CD14-positive monocyte (primary cell): ENCODE measurements around the gene STK11IP. TPM values are rescaled to one million over a fixed set of nuclear protein-coding genes. Genes with fewer than 3 reads are reported as not detected.

Experiments
- DNase-seq, 3 donors: peaks; one replicate each; pipeline ENCODE4 v3.0.0-alpha.2; 2011 to 2022
- H2AFZ ChIP-seq: 2 replicates; pipeline ENCODE4 v1.6.0; 2012; ENCODE audit warnings: mild to moderate bottlenecking, low read depth, low read length, inconsistent platforms; ENCODE audit not compliant: insufficient read depth, poor library complexity, severe bottlenecking
- H3K27ac ChIP-seq, 2 donors: 1 replicate in 1 of 2; 2 replicates in 1 of 2; pipeline ENCODE4 v1.5.1; 2012 to 2013; ENCODE audit warnings: low read length in 2 of 2, control low read depth in 1 of 2, inconsistent platforms in 1 of 2, low read depth in 1 of 2, mild to moderate bottlenecking in 1 of 2
- H3K27me3 ChIP-seq, 2 donors: one replicate each; pipeline versions ENCODE4 v1.6.0 to v1.6.1; 2011 to 2013; ENCODE audit warnings: low read length in 2 of 2; ENCODE audit not compliant: control insufficient read depth in 2 of 2, insufficient read depth in 2 of 2
- H3K36me3 ChIP-seq, 2 donors: replicated peaks in 1 of 2; 1 replicate in 1 of 2; 2 replicates in 1 of 2; pipeline versions ENCODE4 v1.5.1 to v1.6.1; 2012 to 2013; ENCODE audit warnings: low read length in 2 of 2, control low read depth in 1 of 2, inconsistent platforms in 1 of 2, mild to moderate bottlenecking in 1 of 2; ENCODE audit not compliant: insufficient read depth in 2 of 2, control insufficient read depth in 1 of 2
- H3K4me1 ChIP-seq, 2 donors: 1 replicate in 1 of 2; 2 replicates in 1 of 2; pipeline versions ENCODE4 v1.5.1 to v1.6.1; 2012 to 2013; ENCODE audit warnings: low read length in 2 of 2, control low read depth in 1 of 2, inconsistent platforms in 1 of 2, mild to moderate bottlenecking in 1 of 2, moderate library complexity in 1 of 2; ENCODE audit not compliant: insufficient read depth in 2 of 2, control insufficient read depth in 1 of 2
- H3K4me2 ChIP-seq: replicated peaks from 2 replicates; pipeline ENCODE3; 2012; ENCODE audit warnings: low read length, moderate library complexity, mild to moderate bottlenecking; ENCODE audit not compliant: poor library complexity, severe bottlenecking; ENCODE audit errors: extremely low read depth
- H3K4me3 ChIP-seq, 3 experiments: fragments of 200-600 bp in 1 of 3; sonication (generic) in 1 of 3; replicated peaks in 1 of 3; 1 replicate in 2 of 3; 2 replicates in 1 of 3; pipeline ENCODE4 v1.5.1; 2011 to 2013; ENCODE audit warnings: low read length in 3 of 3, mild to moderate bottlenecking in 3 of 3, control low read depth in 2 of 3, low read depth in 2 of 3, inconsistent platforms in 1 of 3, moderate library complexity in 1 of 3
- H3K79me2 ChIP-seq: 2 replicates; pipeline ENCODE4 v1.6.0; 2012; ENCODE audit warnings: mild to moderate bottlenecking, control low read depth, inconsistent platforms, low read length, moderate library complexity; ENCODE audit not compliant: insufficient read depth
- H3K9ac ChIP-seq: 2 replicates; pipeline ENCODE4 v1.6.0; 2017; ENCODE audit warnings: low read length, mild to moderate bottlenecking; ENCODE audit not compliant: insufficient read depth, poor library complexity, severe bottlenecking
- H3K9me3 ChIP-seq, 2 donors: replicated peaks in 1 of 2; 1 replicate in 1 of 2; 2 replicates in 1 of 2; pipeline versions ENCODE4 v1.5.1 to v1.6.1; 2012 to 2013; ENCODE audit warnings: low read length in 2 of 2, control low read depth in 1 of 2; ENCODE audit not compliant: control insufficient read depth in 1 of 2, insufficient read depth in 1 of 2
- H4K20me1 ChIP-seq: 2 replicates; pipeline ENCODE4 v1.6.0; 2012; ENCODE audit warnings: mild to moderate bottlenecking, low read length, control low read depth, moderate library complexity; ENCODE audit not compliant: insufficient read depth
- H3K27ac Mint-ChIP-seq, 7 donors: one replicate each; pipeline ENCODE4 v1.8.0; 2020; ENCODE audit warnings: mild to moderate bottlenecking in 7 of 7, mixed read lengths in 7 of 7, moderate library complexity in 6 of 7, inconsistent platforms in 2 of 7
- H3K27me3 Mint-ChIP-seq, 3 donors: one replicate each; pipeline ENCODE4 v1.8.0; 2021 to 2022; ENCODE audit warnings: low read depth in 3 of 3, mild to moderate bottlenecking in 3 of 3, mixed read lengths in 3 of 3, moderate library complexity in 3 of 3, inconsistent platforms in 1 of 3
- H3K36me3 Mint-ChIP-seq, 2 donors: one replicate each; pipeline ENCODE4 v1.8.0; 2020; ENCODE audit warnings: mixed read lengths in 2 of 2, inconsistent platforms in 1 of 2, mild to moderate bottlenecking in 1 of 2
- H3K4me1 Mint-ChIP-seq: one replicate; pipeline ENCODE4 v1.8.0; 2020; ENCODE audit warnings: mild to moderate bottlenecking, mixed read lengths
- H3K4me3 Mint-ChIP-seq, 2 donors: one replicate each; pipeline ENCODE4 v1.8.0; 2020; ENCODE audit warnings: mild to moderate bottlenecking in 2 of 2, mixed read lengths in 2 of 2, moderate library complexity in 1 of 2
- H3K9me3 Mint-ChIP-seq, 7 donors: one replicate each; pipeline ENCODE4 v1.8.0; 2020 to 2022; ENCODE audit warnings: mixed read lengths in 7 of 7, mild to moderate bottlenecking in 6 of 7, moderate library complexity in 6 of 7, inconsistent platforms in 2 of 7
- WGBS: methylation state at CpG from one replicate; pipeline ENCODE4 v1.1.5; 2013; ENCODE audit warnings: missing lambda C conversion rate; ENCODE audit not compliant: insufficient coverage; 5-methylcytosine and 5-hydroxymethylcytosine counted together
- intact Hi-C, 2 donors: fragments of 100-400 bp; cut with micrococcal nuclease; formaldehyde crosslinking; loops; one replicate each; pipeline versions ENCODE4 v1.15.0 to v1.15.1; 2023
- polyA plus RNA-seq, 3 donors: library from polyadenylated mRNA; depleted of rRNA in 1 of 3; unstranded in 2 of 3; stranded (reverse) in 1 of 3; fragments of 300-500 nt in 2 of 3; fragments of >200 nt in 1 of 3; fragmentation: Illumina TruSeq in 2 of 3; gene quantifications; 1 replicate in 2 of 3; 2 replicates in 1 of 3; pipeline ENCODE4 v1.2.3, GENCODE V29; 2012 to 2021
- TF ChIP-seq, protein P1 (sequence below): fragments of 200-600 bp; IDR thresholded peaks from one replicate; pipeline ENCODE4 v1.8.0; 2022; ENCODE audit warnings: antibody characterized with exemption, mild to moderate bottlenecking

Gene STK11IP
- polyA plus RNA-seq, 3 donors: 13.0 to 79.1 (median 15.7) TPM

DNA sequence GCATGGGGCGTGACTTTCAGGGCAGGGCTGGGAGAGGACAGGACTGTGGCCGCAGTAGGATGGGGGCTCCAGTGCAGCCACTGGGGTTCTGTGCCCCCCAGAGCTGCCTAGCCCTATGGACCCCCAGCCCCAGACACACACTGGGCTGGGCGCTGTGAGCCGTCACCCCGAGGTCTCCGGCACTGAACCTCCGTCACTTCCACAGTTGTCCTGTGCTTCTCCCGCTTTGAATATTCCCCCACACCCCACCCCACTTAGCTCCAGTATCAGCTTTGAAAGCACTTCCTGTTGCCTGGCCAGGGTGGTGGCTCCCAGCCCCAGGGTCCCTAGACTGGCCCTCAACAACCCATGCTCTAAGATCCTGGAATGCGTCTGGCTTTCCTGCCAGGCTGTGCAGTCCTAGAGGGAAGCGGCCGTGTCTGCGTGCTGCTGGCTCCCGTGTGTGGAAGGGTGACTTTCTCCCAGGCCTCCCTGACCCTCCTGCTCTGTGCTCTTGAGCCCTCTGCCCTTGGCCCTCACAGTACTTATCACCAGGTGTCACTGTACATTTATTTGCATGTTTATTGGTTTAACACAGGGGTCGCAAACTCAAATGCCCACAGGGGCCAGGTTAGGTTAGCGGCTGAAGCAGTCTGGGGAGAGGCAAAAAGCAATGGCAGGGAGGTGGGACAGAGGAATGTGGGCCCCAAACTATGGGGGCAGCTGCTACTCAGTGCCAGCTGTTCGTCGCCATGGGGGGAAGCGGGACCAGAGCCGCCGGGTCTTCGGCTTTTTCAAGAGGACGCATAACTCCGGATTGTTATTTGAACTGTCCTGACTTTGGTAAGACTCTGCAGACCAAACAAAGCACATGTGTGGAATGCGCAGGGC is 36.2 kb upstream of the STK11IP start:
- H3K4me1 ChIP-seq: no peaks in the 10 kb centered on the region
- no peaks in the 10 kb centered on the region for H3K27me3 ChIP-seq
- no peak overlapping the region for H3K4me3 ChIP-seq
- no peak for DNase-seq
- H3K27ac Mint-ChIP-seq: no peak overlapping the region
- TF ChIP-seq, protein P1, sequence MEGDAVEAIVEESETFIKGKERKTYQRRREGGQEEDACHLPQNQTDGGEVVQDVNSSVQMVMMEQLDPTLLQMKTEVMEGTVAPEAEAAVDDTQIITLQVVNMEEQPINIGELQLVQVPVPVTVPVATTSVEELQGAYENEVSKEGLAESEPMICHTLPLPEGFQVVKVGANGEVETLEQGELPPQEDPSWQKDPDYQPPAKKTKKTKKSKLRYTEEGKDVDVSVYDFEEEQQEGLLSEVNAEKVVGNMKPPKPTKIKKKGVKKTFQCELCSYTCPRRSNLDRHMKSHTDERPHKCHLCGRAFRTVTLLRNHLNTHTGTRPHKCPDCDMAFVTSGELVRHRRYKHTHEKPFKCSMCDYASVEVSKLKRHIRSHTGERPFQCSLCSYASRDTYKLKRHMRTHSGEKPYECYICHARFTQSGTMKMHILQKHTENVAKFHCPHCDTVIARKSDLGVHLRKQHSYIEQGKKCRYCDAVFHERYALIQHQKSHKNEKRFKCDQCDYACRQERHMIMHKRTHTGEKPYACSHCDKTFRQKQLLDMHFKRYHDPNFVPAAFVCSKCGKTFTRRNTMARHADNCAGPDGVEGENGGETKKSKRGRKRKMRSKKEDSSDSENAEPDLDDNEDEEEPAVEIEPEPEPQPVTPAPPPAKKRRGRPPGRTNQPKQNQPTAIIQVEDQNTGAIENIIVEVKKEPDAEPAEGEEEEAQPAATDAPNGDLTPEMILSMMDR: no peak
- no peaks in the 10 kb centered on the region for H3K36me3 ChIP-seq
- peaks cover 0 to 2% (median 0%) of the 10 kb centered on the region in 3 donors for H3K27me3 Mint-ChIP-seq
- no peak overlapping the region for H3K4me2 ChIP-seq
- H3K79me2 ChIP-seq: no peaks in the 10 kb centered on the region
- H2AFZ ChIP-seq: no peak overlapping the region
- no peaks in the 10 kb centered on the region for H3K9me3 Mint-ChIP-seq
- no peaks in the 10 kb centered on the region for H3K4me1 Mint-ChIP-seq
- WGBS: 91% methylated on average over 14 of the region's 24 CpGs
- intact Hi-C loops: no loop called here
- no peak overlapping the region for H3K9ac ChIP-seq
- no peaks in the 10 kb centered on the region for H3K36me3 Mint-ChIP-seq
- H3K9me3 ChIP-seq: no peaks in the 10 kb centered on the region
- H3K27ac ChIP-seq: no peak overlapping the region
- no peaks in the 10 kb centered on the region for H4K20me1 ChIP-seq
- H3K4me3 Mint-ChIP-seq: no peak overlapping the region

DNA sequence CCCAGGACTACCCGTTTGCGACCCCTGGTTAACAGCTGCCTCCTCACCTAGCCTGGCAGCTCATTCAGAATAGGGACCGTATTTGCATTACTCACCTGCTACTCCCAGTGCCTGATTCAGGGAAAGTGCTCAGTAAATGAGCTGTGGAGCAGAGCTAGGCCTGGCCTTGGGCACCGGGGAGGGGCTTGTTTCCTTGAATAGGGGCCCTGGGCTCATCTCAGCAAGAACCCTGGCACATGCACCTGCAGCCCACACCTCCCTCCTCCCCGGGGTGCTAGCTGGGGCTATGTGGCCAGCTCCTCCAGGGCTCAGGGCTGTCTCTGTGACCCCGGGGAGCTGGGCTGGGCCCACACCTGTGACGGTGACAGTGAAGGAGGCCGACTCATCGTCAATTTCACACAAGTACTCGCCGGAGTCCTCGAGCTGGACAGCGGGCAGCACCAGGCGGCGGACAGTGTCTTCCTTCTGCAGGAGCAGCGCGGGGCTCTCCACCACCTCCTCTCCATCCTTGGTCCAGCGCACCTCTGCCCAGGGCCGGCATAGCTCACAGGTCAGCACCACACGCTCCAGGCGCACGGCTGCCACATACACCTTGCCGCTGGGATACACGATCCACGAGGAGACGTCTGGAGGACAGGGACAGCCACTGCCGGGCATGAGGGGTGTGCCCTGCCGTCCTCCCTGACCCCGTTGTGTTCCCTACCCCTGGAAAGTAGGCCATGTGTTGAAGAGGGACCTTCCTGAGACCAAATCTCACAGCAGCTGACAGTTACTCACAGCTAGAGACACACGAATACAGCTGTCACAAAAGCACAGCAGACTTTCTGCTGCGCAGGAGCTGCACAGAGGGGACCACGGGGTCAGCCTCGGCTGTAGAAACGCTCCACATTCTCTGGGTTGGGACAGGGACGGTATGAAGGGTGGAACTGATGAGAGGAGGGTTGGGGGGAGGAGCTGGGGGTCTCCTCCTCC is 35.3 kb upstream of the STK11IP start:
- Histone ChIP-seq H3K36me3 (no peaks in the 10 kb centered on the region), H3K27me3 (no peaks in the 10 kb centered on the region), H3K79me2 (no peaks in the 10 kb centered on the region), H3K9ac (no peak overlapping the region), H3K9me3 (no peaks in the 10 kb centered on the region), H3K27ac (no peak overlapping the region), H3K4me1 (no peaks in the 10 kb centered on the region), H3K4me3 (no peak overlapping the region), H3K4me2 (no peak overlapping the region), H4K20me1 (no peaks in the 10 kb centered on the region), H2AFZ (no peak overlapping the region)
- no peak for DNase-seq
- no peaks in the 10 kb centered on the region for H3K4me1 Mint-ChIP-seq
- H3K4me3 Mint-ChIP-seq: no peak overlapping the region
- intact Hi-C loops: no loop called here
- H3K36me3 Mint-ChIP-seq: no peaks in the 10 kb centered on the region
- peaks cover 0 to 2% (median 0%) of the 10 kb centered on the region in 3 donors for H3K27me3 Mint-ChIP-seq
- peaks cover 0 to 2% (median 0%) of the 10 kb centered on the region in 7 donors for H3K9me3 Mint-ChIP-seq
- 93% methylated on average over 33 of the region's 35 CpGs for WGBS
- peak overlapping the region in 1 of 7 donors; percentile 11 for H3K27ac Mint-ChIP-seq
- TF ChIP-seq, protein P1: no peak
